ENCODE results near the gene TSPAN5.

Gene TSPAN5

DNA sequence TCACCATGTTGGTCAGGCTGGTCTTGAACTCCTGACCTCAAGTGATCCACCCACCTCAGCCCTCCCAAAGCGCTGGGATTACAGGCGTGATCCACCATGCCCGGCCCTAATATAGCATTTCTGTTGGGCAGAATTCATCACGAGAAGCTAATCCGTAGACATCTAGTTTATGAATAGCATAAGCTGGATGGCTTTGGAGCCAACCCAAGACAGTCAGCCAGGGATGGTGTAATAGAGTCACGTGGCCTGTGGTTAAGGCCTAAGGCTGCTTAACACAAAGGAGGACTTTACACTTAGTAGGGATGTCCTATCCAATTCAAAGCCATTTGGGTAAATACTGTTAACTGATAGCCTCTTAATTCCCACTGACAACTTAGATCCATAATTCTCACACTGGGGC, 223.6 kb downstream of the TSPAN5 start:
- no peak for FAIRE-seq

DNA sequence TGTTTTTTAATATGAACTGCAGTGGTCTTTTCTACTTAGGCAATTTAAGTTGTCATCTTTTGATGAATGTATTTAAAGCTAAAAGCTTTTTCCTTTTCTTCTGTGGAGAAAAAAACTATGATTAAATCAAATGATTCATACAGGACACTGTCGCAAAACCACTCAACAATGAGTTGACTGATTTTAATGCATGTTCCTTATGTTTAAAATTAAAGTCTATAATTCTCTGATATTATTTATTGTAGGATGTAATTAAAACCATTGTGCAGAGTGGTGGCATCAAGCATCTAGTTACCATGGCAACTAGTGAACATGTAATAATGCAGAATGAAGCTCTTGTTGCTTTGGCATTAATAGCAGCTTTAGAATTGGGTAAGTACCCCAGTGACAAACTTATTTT, 224.7 kb downstream of the TSPAN5 start:
- FAIRE-seq, result no peak

DNA sequence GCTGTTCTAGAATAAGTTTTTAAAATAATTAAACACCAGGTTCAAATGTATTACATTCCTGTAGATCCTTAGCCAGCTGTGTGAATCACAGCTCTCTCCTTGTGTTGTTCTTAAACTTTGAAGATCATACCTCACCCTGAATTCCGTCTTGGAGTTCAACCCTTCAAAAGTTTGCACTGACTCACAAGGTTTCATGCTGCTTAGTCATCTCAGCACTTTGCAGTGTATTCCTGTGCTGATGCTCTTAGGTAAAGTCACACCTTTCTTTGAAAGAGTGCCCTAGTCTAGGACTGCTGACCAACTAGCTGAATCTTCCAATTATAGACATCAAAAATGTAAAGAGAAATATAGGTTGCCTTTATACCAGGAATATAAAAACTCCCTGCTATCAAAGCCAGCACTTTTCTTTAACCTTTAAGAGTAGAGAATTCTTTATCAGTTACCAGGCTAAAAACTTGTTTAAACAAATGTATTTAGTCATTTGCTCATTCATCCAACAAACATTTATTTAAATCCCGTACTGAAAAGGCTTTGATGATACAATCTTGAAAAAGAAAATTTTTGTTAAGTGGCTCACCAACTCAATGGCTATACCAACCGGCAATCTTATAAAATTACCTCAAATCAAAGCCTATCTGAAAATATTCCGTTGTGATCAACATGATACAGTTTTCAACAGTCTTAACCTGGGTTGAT, 227.6 kb downstream of the TSPAN5 start:
- FAIRE-seq, result no peak

DNA sequence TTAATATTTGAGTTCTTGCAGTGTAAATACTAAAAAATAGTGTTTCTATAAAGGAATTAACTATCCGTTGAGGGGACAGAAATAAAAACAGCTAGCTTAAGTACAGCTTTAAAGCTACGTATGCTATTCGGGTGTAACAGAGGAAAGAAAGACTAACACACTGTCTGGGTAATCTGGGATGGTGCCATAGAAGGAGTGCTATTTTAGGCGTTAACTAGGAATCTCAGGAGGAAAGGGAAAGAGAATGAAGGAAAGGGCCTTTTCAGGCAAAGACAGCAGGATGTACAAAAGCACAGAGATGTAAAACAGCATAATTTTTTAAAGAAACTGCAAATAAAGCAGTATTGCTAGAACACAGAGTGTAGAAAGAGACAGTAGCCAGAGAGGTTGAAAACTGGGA, 235.4 kb downstream of the TSPAN5 start:
- FAIRE-seq, result no peak

DNA sequence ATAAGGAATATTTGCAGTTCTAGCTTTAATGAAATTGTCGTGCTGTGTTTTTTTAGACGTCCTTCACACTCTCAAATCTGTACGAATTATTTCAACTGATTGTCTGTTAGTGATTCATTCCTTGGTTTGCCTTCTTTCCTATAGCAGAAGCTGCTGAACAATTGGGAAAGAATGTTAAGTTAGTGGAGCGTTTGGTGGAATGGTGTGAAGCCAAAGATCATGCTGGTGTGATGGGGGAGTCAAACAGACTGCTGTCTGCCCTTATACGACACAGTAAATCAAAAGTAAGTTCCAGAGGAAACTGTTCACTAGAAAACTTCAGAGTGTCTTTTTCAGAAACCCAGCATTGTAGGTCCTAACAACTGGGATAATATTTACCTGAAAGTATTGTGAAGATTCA, 237.3 kb downstream of the TSPAN5 start:
- FAIRE-seq, result no peak
